GM23248 (cell line): ENCODE results near the gene UBE3B. TPM values are rescaled to one million over a fixed set of nuclear protein-coding genes. Genes with fewer than 3 reads are reported as not detected.

Source experiments
- DNase-seq: peaks from one replicate; pipeline ENCODE4 v3.0.0-alpha.2; 2015
- H2AFZ ChIP-seq: fragments of 200-600 bp; sonication (generic); 2 replicates; pipeline ENCODE4 v1.6.1; 2016; ENCODE audit warnings: antibody characterized with exemption
- H3F3A ChIP-seq: fragments of 200-600 bp; sonication (generic); 2 replicates; pipeline ENCODE4 v1.6.1; 2016; ENCODE audit warnings: mild to moderate bottlenecking, antibody characterized with exemption, mixed run types; ENCODE audit not compliant: insufficient read depth
- H3K27ac ChIP-seq: fragments of 200-600 bp; sonication (generic); 2 replicates; pipeline ENCODE4 v1.5.1; 2016; ENCODE audit warnings: mild to moderate bottlenecking
- H3K27me3 ChIP-seq: fragments of 200-600 bp; sonication (generic); replicated peaks from 2 replicates; pipeline ENCODE4 v1.6.1; 2016; ENCODE audit warnings: mild to moderate bottlenecking; ENCODE audit not compliant: insufficient read depth
- H3K36me3 ChIP-seq: fragments of 200-600 bp; sonication (generic); 2 replicates; pipeline ENCODE4 v1.6.1; 2016; ENCODE audit warnings: low read depth, mild to moderate bottlenecking
- H3K4me1 ChIP-seq: fragments of 200-600 bp; sonication (generic); 2 replicates; pipeline ENCODE4 v1.6.1; 2016; ENCODE audit warnings: mild to moderate bottlenecking; ENCODE audit not compliant: insufficient read depth
- H3K4me2 ChIP-seq: fragments of 200-600 bp; sonication (generic); one replicate; pipeline ENCODE4 v1.6.1; 2016; ENCODE audit warnings: mild to moderate bottlenecking; ENCODE audit not compliant: unreplicated experiment
- H3K4me3 ChIP-seq: fragments of 200-600 bp; sonication (generic); 2 replicates; pipeline ENCODE4 v1.5.1; 2016; ENCODE audit warnings: mild to moderate bottlenecking
- H3K79me2 ChIP-seq: fragments of 200-600 bp; sonication (generic); 2 replicates; pipeline ENCODE4 v1.6.1; 2016; ENCODE audit warnings: mild to moderate bottlenecking; ENCODE audit not compliant: insufficient read depth
- H3K9ac ChIP-seq: fragments of 200-600 bp; sonication (generic); 2 replicates; pipeline ENCODE4 v1.6.1; 2016; ENCODE audit warnings: mild to moderate bottlenecking
- H3K9me2 ChIP-seq: fragments of 200-600 bp; sonication (generic); 2 replicates; pipeline ENCODE4 v1.6.1; 2016; ENCODE audit warnings: mixed run types, mild to moderate bottlenecking, moderate library complexity; ENCODE audit not compliant: insufficient read depth
- H3K9me3 ChIP-seq: fragments of 200-600 bp; sonication (generic); one replicate; pipeline ENCODE4 v1.6.1; 2017; ENCODE audit warnings: low read depth
- H4K20me1 ChIP-seq: fragments of 200-600 bp; sonication (generic); 2 replicates; pipeline ENCODE4 v1.6.0; 2016; ENCODE audit not compliant: insufficient read depth
- EZH2 ChIP-seq: fragments of 200-600 bp; sonication (generic); IDR thresholded peaks from 2 replicates; pipeline ENCODE4 v1.6.1; 2018; ENCODE audit warnings: antibody characterized with exemption, mild to moderate bottlenecking; ENCODE audit not compliant: insufficient read depth, poor library complexity, severe bottlenecking
- EZH2phosphoT487 ChIP-seq: fragments of 200-600 bp; sonication (generic); IDR thresholded peaks from 2 replicates; pipeline ENCODE4 v1.6.1; 2018; ENCODE audit warnings: antibody characterized with exemption, moderate library complexity, mild to moderate bottlenecking, low read depth; ENCODE audit not compliant: insufficient read depth
- WGBS, 2 experiments: methylation state at CpG; one replicate each; pipeline ENCODE4 v1.1.6; 2015 to 2017; ENCODE audit warnings: low lambda C conversion rate in 2 of 2, low coverage in 1 of 2; ENCODE audit errors: missing lambda C conversion rate in 2 of 2; 5-methylcytosine and 5-hydroxymethylcytosine counted together
- in situ Hi-C: fragments of 300-500 bp; cut with MboI; formaldehyde crosslinking; loops from 2 replicates; pipeline ENCODE4 v1.15.0; 2020
- polyA plus RNA-seq: library from polyadenylated mRNA; unstranded; fragments of >200 nt; fragmentation: Nextera tagmentation; extraction: Ambion mirVana; gene quantifications from 2 replicates; pipeline ENCODE4 v1.2.1, GENCODE V29; 2016
- total RNA-seq: library from RNA; depleted of rRNA; stranded (reverse); fragments of >200 nt; shearing (Covaris generic); gene quantifications from 2 replicates; pipeline ENCODE4 v1.2.3, GENCODE V29; 2014

Gene UBE3B
- total and polyA plus RNA-seq, 2 experiments from 2014 or later: 32.0 to 38.3 TPM

GRCh38 chr12:109461049-109461845 is 16.2 kb upstream of the UBE3B start:
- Histone ChIP-seq H3K4me3 (0 out of 2 replicates have a peak overlapping the region, but pooled peaks have one; percentile 8), H3K27ac (peak overlapping the region; percentile 99), H3K36me3 (peaks cover 32% of the 10 kb centered on the region), H2AFZ (no peak overlapping the region), H3K4me2 (peak overlapping the region; percentile 77), H3K4me1 (peaks cover 78% of the 10 kb centered on the region), H3K9me2 (no peaks in the 10 kb centered on the region), H4K20me1 (no peaks in the 10 kb centered on the region), H3K79me2 (peaks cover 85% of the 10 kb centered on the region), H3K9me3 (no peaks in the 10 kb centered on the region), H3K9ac (peak overlapping the region; percentile 89), H3F3A (peaks cover 87% of the 10 kb centered on the region), H3K27me3 (no peaks in the 10 kb centered on the region)
- TF ChIP-seq EZH2 (no peak), EZH2phosphoT487 (no peak)
- 55 to 56% methylated on average over 8 of the region's 8 CpGs for WGBS, 2 experiments
- in situ Hi-C loops: no loop called here
- DNase-seq: peak; percentile 42

- H3K4me3 ChIP-seq: peak overlapping the region; percentile 61
These were observed 15.3 kb upstream of the UBE3B start for GRCh38 chr12:109461846-109462756.

GRCh38 chr12:109462868-109463692 is 14.4 kb upstream of the UBE3B start:
- peak overlapping the region; percentile 99 for H3K27ac ChIP-seq
- peaks cover 74% of the 10 kb centered on the region for H3K4me1 ChIP-seq
- no peak for TF ChIP-seq EZH2
- TF ChIP-seq EZH2phosphoT487: no peak
- H3K9ac ChIP-seq: peak overlapping the region; percentile 89
- peaks cover 23% of the 10 kb centered on the region; the same call in 1 of the 2 replicates for H3K36me3 ChIP-seq
- in situ Hi-C loops: no loop called here
- peak overlapping the region; percentile 77 for H3K4me2 ChIP-seq
- peaks cover 75% of the 10 kb centered on the region for H3F3A ChIP-seq
- H4K20me1 ChIP-seq: no peaks in the 10 kb centered on the region
- peaks cover 85% of the 10 kb centered on the region for H3K79me2 ChIP-seq
- H3K9me2 ChIP-seq: no peaks in the 10 kb centered on the region
- H2AFZ ChIP-seq: no peak overlapping the region
- peak; percentile 96 for DNase-seq
- H3K9me3 ChIP-seq: no peaks in the 10 kb centered on the region
- H3K4me3 ChIP-seq: peak overlapping the region; percentile 61
- no peaks in the 10 kb centered on the region for H3K27me3 ChIP-seq
- 1 to 2% methylated on average over 14 of the region's 14 CpGs for WGBS, 2 experiments

More at GRCh38 chr12:109461846-109462756, 15.3 kb upstream of the UBE3B start:
- peak overlapping the region; percentile 77 for H3K4me2 ChIP-seq
- H3K9me2 ChIP-seq: no peaks in the 10 kb centered on the region
- TF ChIP-seq EZH2phosphoT487 (no peak), EZH2 (no peak)
- no peak overlapping the region for H2AFZ ChIP-seq
- H3K36me3 ChIP-seq: peaks cover 23% of the 10 kb centered on the region
- H3K9me3 ChIP-seq: no peaks in the 10 kb centered on the region
- peak; percentile 98 for DNase-seq
- no peaks in the 10 kb centered on the region for H4K20me1 ChIP-seq
- in situ Hi-C loops: no loop called here
- H3K27ac ChIP-seq: peak overlapping the region; percentile 99
- H3K79me2 ChIP-seq: peaks cover 85% of the 10 kb centered on the region
- WGBS, 2 experiments: 32% methylated on average over 13 of the region's 13 CpGs
- H3K9ac ChIP-seq: peak overlapping the region; percentile 89
- H3K27me3 ChIP-seq: no peaks in the 10 kb centered on the region
- H3K4me1 ChIP-seq: peaks cover 76% of the 10 kb centered on the region
- peaks cover 79% of the 10 kb centered on the region for H3F3A ChIP-seq
